Stomach smooth muscle (tissue), 2 donors: ENCODE data around the gene HSD17B7.
"Not testable (repeated sequence)": the region's sequence is repeated elsewhere in the genome, so short reads cannot be mapped to it uniquely, and the experiment has no call there.

Experiments used
- H3K27ac ChIP-seq: one replicate; pipeline ENCODE4 v1.7.0; 2013; ENCODE audit warnings: mild to moderate bottlenecking, low read length, inconsistent platforms
- H3K27me3 ChIP-seq, 2 donors: one replicate each; pipeline ENCODE4 v1.7.0; 2013; ENCODE audit warnings: low read length in 2 of 2; ENCODE audit not compliant: insufficient read depth in 2 of 2, control insufficient read depth in 1 of 2
- H3K36me3 ChIP-seq, 2 donors: one replicate each; pipeline ENCODE4 v1.7.0; 2013; ENCODE audit warnings: low read length in 2 of 2; ENCODE audit not compliant: control insufficient read depth in 2 of 2, insufficient read depth in 2 of 2
- H3K4me1 ChIP-seq: one replicate; pipeline ENCODE4 v1.7.0; 2013; ENCODE audit warnings: low read length; ENCODE audit not compliant: control insufficient read depth, insufficient read depth
- H3K4me3 ChIP-seq, 2 donors: one replicate each; pipeline ENCODE4 v1.7.0; 2013; ENCODE audit warnings: low read length in 2 of 2
- H3K9ac ChIP-seq, 2 donors: one replicate each; pipeline ENCODE4 v1.7.0; 2013; ENCODE audit warnings: low read length in 2 of 2, mild to moderate bottlenecking in 1 of 2
- H3K9me3 ChIP-seq, 2 donors: one replicate each; pipeline ENCODE4 v1.7.0; 2013; ENCODE audit warnings: low read length in 2 of 2; ENCODE audit not compliant: control insufficient read depth in 2 of 2
- donor health status: healthy.
- donor health status: Pancreatic carcinoma.

Gene HSD17B7

GRCh38 chr1:162790303-162790984 is at the start of gene HSD17B7:
HSD17B7 (plus strand) TSS chr1:162790702; CDS start chr1:162790801, 99 bp downstream.
- not testable (repeated sequence) for H3K27me3 ChIP-seq

GRCh38 chr1:162740755-162741154 is 49.7 kb upstream of the HSD17B7 start:
- Histone ChIP-seq H3K27ac (no peak overlapping the region), H3K9ac (no peak overlapping the region), H3K4me3 (no peak overlapping the region), H3K36me3 (peaks cover 3 to 13% of the 10 kb centered on the region in 2 donors), H3K4me1 (peaks cover 8% of the 10 kb centered on the region), H3K9me3 (no peaks in the 10 kb centered on the region), H3K27me3 (no peaks in the 10 kb centered on the region)

More at GRCh38 chr1:162790303-162790984, at the start of gene HSD17B7:
- not testable (repeated sequence) for H3K36me3 ChIP-seq, H3K9me3 ChIP-seq, H3K4me1 ChIP-seq
- Histone ChIP-seq H3K4me3 (peak within 1 kb of the TSS; percentile 67 to 70), H3K9ac (peak within 1 kb of the TSS; percentile 72), H3K27ac (peak within 1 kb of the TSS; percentile 74)

- H3K9ac ChIP-seq = no peak overlapping the region
- H3K36me3 ChIP-seq = peaks cover 3 to 13% of the 10 kb centered on the region in 2 donors
- H3K4me1 ChIP-seq = peaks cover 3% of the 10 kb centered on the region
- no peak overlapping the region for H3K27ac ChIP-seq
- no peaks in the 10 kb centered on the region for H3K27me3 ChIP-seq
- H3K9me3 ChIP-seq = no peaks in the 10 kb centered on the region
- H3K4me3 ChIP-seq = no peak overlapping the region
These were observed 48.9 kb upstream of the HSD17B7 start for GRCh38 chr1:162741574-162741973.

GRCh38 chr1:162746264-162746942 is 44.1 kb upstream of the HSD17B7 start:
- not testable (repeated sequence) for H3K27ac ChIP-seq, H3K9me3 ChIP-seq, H3K4me1 ChIP-seq, H3K27me3 ChIP-seq, H3K4me3 ChIP-seq, H3K9ac ChIP-seq
- peaks cover 2 to 12% of the 10 kb centered on the region in 2 donors for H3K36me3 ChIP-seq

- Histone ChIP-seq H3K9ac (no peak overlapping the region), H3K4me1 (no peaks in the 10 kb centered on the region), H3K27ac (peak overlapping the region; percentile 6), H3K36me3 (peaks cover 24 to 37% of the 10 kb centered on the region in 2 donors), H3K27me3 (no peaks in the 10 kb centered on the region), H3K4me3 (no peak overlapping the region), H3K9me3 (no peaks in the 10 kb centered on the region)
These were observed 37.4 kb upstream of the HSD17B7 start for GRCh38 chr1:162753001-162753658.

GRCh38 chr1:162753998-162754585 is 36.4 kb upstream of the HSD17B7 start:
- Histone ChIP-seq H3K4me3 (no peak overlapping the region), H3K9ac (no peak overlapping the region), H3K9me3 (no peaks in the 10 kb centered on the region), H3K27ac (no peak overlapping the region), H3K36me3 (peaks cover 24 to 37% of the 10 kb centered on the region in 2 donors), H3K27me3 (no peaks in the 10 kb centered on the region), H3K4me1 (no peaks in the 10 kb centered on the region)

- Histone ChIP-seq H3K4me3 (no peak overlapping the region), H3K9me3 (no peaks in the 10 kb centered on the region), H3K27me3 (no peaks in the 10 kb centered on the region), H3K27ac (no peak overlapping the region), H3K4me1 (no peaks in the 10 kb centered on the region), H3K36me3 (peaks cover 29 to 42% of the 10 kb centered on the region in 2 donors), H3K9ac (no peak overlapping the region)
These were observed 35.2 kb upstream of the HSD17B7 start for GRCh38 chr1:162755306-162755705.

- H3K36me3 ChIP-seq = peaks cover 39 to 48% of the 10 kb centered on the region in 2 donors
- H3K27ac ChIP-seq = no peak overlapping the region
- no peak overlapping the region for H3K4me3 ChIP-seq
- no peaks in the 10 kb centered on the region for H3K4me1 ChIP-seq
- no peaks in the 10 kb centered on the region for H3K9me3 ChIP-seq
- H3K27me3 ChIP-seq = no peaks in the 10 kb centered on the region
- H3K9ac ChIP-seq = no peak overlapping the region
These were observed 34.0 kb upstream of the HSD17B7 start for GRCh38 chr1:162756523-162756922.

- H3K27me3 ChIP-seq = no peaks in the 10 kb centered on the region
- H3K9me3 ChIP-seq = no peaks in the 10 kb centered on the region
- no peaks in the 10 kb centered on the region for H3K4me1 ChIP-seq
- H3K4me3 ChIP-seq = no peak overlapping the region
- H3K9ac ChIP-seq = no peak overlapping the region
- peaks cover 47 to 48% of the 10 kb centered on the region in 2 donors for H3K36me3 ChIP-seq
- H3K27ac ChIP-seq = no peak overlapping the region
These were observed 33.0 kb upstream of the HSD17B7 start for GRCh38 chr1:162757476-162757875.

GRCh38 chr1:162765788-162766187 is 24.7 kb upstream of the HSD17B7 start:
- Histone ChIP-seq H3K4me3 (no peak overlapping the region), H3K36me3 (peaks cover 26 to 56% of the 10 kb centered on the region in 2 donors)

More at GRCh38 chr1:162765788-162766187, 24.7 kb upstream of the HSD17B7 start:
- H3K9me3 ChIP-seq = no peaks in the 10 kb centered on the region
- H3K4me1 ChIP-seq = no peaks in the 10 kb centered on the region
- no peak overlapping the region for H3K27ac ChIP-seq
- no peak overlapping the region for H3K9ac ChIP-seq
- H3K27me3 ChIP-seq = no peaks in the 10 kb centered on the region
